Measurements from ENCODE around the gene NSMCE3.

GRCh38 chr15:29222129-29222853, 47.3 kb downstream of the NSMCE3 start:
- TF ChIP-seq POLR2A (IDR thresholded peaks at IDR 0.05) = no peak
- no peak for TF ChIP-seq CTCF (IDR thresholded peaks at IDR 0.05)
